ENCODE data around the gene SNRNP40.
"Not testable (repeated sequence)": the region's sequence is repeated elsewhere in the genome, so short reads cannot be mapped to it uniquely, and the experiment has no call there.

The SNRNP40 gene

GRCh38 chr1:31282426-31282825 lies 14.2 kb downstream of the SNRNP40 start:
- DNase-seq (ENCODE audit: low read depth): not testable (repeated sequence)

- no peak for DNase-seq (ENCODE audit: low read depth)
These were observed 23.0 kb downstream of the SNRNP40 start for GRCh38 chr1:31273619-31274018.

- no peak for DNase-seq (ENCODE audit: low read depth)
These were observed 24.2 kb downstream of the SNRNP40 start for GRCh38 chr1:31272369-31272768.

GRCh38 chr1:31266547-31266946 lies 30.0 kb downstream of the SNRNP40 start:
- DNase-seq (ENCODE audit: low read depth): no peak

GRCh38 chr1:31264790-31265386 lies 31.7 kb downstream of the SNRNP40 start:
- DNase-seq (ENCODE audit: low read depth): no peak

GRCh38 chr1:31263408-31263807 lies 33.2 kb downstream of the SNRNP40 start:
- DNase-seq (ENCODE audit: low read depth): no peak

DNA sequence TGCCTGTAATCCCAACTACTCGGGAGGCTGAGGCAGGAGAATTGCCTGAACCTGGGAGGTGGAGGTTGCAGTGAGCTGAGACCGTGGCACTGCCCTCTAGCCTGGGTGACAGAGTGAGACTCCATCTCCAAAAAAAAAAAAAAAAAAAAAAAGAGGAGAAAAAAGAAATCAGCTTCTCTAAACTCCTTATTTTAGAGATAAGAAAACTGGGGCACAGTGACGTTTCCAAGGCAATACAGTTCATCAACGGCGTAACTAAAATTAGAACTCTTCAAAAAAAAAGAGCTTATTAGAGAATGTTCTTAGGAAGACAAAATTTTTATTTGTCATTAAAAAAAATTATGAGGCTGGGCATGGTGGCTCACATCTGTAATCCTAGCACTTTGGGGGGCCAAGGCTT lies 34.2 kb downstream of the SNRNP40 start:
- not testable (repeated sequence) for DNase-seq (ENCODE audit: low read depth)

- no peak for DNase-seq (ENCODE audit: low read depth)
These were observed 34.7 kb downstream of the SNRNP40 start for GRCh38 chr1:31261916-31262315.

DNA sequence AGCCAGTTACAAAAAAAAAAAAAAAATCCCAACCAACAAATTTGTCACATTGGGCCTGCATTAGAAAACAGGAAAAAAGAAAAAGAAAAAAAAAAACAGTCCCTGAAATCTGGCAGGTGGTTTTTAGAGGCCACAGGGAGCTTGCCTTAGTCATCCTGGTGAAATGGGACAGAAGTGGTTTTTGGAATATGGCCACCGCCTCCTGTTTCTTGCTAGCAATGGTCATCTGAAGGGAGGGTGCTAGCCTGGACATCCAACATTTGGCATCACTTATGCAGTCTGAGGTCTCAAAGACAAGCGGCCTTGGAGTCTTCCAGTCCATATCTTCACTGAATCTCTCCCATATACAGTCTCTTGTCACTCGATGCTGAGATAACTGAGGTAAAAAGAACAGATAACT lies 36.8 kb downstream of the SNRNP40 start:
- no peak for DNase-seq (ENCODE audit: low read depth)

DNA sequence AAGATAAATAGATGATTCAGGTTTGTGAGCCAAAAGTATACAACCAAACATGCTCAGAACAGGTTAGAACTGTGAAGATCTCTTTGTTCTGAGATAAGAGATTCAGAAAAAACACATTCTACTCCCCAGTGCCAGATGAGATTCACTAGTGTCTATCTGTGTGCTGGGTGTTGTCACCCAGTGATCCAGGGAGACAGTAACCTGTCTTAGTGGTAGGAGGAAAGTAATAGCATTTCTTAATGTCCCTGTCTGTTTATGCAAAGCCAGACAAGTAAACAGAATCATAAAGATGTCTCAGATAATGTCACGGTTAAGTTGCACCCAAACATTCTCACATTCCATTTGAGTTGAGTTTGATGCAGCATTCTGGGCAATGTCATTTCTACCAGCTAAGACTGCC lies 38.0 kb downstream of the SNRNP40 start:
- no peak for DNase-seq (ENCODE audit: low read depth)

DNA sequence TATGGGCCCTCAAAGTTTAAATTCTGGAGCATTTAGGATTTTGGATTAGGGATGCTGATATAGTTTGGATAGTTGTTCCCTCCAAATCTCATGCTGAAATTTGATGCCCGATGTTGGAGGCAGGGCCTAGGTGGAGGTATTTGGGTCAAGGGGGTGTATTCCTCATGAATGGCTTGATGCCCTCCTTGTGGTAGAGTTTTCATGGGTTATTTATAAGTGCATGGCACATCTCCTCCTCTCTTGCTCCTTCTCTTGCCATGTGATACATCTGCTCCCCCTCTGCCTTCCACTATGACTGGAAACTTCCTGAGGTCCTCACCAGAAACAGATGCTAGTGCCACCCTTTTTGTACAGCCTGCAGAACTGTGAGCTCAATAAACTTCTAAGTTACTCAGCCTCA lies 39.4 kb downstream of the SNRNP40 start:
- DNase-seq (ENCODE audit: low read depth): no peak

DNA sequence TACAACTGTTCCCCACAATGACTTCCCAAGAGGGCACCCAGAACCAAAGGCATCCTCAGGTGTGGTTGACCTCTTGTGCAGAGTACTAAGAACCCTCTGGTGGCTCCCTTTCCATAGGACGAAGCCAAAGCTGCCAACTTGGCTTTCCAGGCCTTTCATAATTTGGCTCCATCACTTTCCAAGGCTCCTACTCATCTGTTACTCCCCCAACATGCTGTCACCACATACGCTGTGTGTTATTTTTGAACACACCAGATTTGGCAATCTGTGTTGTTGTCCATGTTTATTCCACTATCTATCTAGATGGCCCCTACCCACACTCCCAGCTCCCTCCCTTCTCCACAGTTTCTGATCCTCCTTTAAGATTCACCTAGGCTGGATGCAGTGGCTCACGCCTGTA lies 46.7 kb downstream of the SNRNP40 start:
- no peak for DNase-seq (ENCODE audit: low read depth)

GRCh38 chr1:31248276-31248675 lies 48.3 kb downstream of the SNRNP40 start:
- DNase-seq (ENCODE audit: low read depth): no peak

GRCh38 chr1:31244326-31244725 lies 52.3 kb downstream of the SNRNP40 start:
- DNase-seq (ENCODE audit: low read depth): peak; percentile 16

- DNase-seq (ENCODE audit: low read depth): peak; percentile 16
These were observed 52.9 kb downstream of the SNRNP40 start for GRCh38 chr1:31243501-31244286.

GRCh38 chr1:31241321-31241720 lies 55.3 kb downstream of the SNRNP40 start:
- DNase-seq (ENCODE audit: low read depth): no peak

DNA sequence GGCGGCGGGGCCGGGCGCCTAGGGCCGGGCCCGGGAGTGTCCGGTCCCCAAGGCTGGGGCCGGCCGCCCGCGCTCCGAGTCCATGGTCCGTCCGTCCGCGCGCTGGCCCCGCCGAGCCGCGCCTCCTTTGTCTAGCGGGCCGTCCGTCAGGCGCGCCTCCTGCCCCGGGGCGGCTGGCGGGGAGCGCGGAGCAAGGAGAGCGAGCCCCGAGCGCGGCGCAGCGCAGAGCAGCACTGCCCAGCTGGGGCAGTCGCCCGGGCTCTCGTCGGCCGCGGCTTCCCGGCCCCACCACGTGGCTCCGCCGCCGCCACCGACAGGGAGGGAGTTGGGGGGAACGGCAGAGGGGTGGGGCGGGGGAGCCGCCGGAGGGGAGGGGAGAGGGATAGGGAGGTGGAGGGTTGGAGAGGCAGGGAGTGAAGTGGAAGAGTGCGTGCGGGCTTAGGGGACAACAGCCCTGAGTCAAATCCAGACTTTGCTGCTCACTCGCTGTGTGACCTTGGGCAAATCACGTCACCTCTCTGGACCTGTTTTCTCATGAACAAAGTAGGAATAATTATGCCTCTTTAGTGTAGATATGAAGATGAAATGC lies 56.8 kb downstream of the SNRNP40 start, which contains the start of gene NKAIN1:
TSS of gene NKAIN1 (minus strand) at position 235 of the 589 bp plus-strand sequence. CDS start 340 bp downstream, outside the sequence.
- no peak for DNase-seq (ENCODE audit: low read depth)

DNA sequence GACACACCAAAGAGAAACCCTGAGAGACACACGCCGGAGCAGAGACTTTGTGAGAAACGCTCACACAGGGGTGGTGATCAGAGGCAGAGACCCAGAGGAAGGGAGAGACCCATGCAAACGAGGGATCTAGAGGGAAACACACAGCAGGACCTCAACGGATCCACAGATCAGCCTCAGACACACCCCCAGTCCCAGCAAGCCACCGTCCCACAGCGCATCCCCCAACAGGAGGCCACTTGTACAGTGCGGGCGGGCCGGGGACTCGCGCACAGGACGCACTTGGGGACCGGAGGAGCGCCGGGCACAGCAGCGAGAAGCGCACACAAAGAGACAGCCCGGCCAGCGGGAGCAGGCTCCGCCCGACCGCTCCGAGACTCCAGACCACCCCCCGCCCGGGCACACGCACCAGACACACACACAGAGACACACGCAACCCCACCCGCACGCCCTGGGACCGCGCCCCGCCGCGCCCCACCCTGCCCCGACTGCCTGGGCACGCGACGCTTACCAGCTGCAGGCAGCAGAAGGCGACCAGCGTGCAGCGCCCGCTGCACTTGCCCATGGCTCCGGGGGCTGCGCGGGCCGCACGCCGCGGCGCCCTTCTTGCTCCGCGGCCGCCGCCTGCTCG lies 57.5 kb downstream of the SNRNP40 start:
- DNase-seq (ENCODE audit: low read depth): no peak

DNA sequence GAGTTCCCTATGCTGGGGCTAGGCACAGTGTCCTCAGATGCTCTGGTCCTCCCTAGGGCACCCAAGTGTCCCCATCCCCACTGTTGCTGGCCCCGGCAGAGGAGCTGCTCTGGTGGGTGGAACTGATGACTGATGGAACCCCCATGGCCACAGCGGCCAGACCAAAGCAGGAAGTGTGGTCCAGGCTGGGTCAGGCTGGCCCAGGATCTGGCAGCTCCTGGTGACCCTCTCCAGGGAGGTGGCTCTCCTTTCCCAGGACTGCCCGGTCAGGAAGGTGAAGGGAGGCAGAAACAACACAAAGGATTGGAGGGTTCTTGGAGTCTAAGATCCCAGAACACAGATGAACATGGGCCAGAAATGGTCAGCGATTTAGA lies 58.0 kb downstream of the SNRNP40 start:
- no peak for DNase-seq (ENCODE audit: low read depth)

DNA sequence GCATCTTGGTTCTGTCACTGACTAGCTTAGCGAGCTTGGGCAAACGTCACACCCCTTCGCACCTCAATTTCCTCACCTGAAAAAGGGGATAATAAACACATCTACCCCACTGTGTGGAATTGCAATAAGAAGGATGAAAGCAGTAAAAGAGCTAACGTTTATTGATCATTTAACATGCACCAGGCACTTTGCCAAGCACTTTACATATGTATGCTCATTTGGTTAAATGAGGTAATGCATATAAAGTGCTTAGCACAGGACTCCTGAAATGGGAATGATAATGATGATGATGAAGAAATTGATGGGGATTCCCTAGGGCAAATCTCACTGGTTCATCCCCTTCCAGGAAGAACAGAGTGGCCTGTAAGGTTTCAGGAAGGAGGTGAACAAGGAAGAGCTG lies 61.7 kb downstream of the SNRNP40 start:
- no peak for DNase-seq (ENCODE audit: low read depth)

GRCh38 chr1:31234123-31234708 lies 62.4 kb downstream of the SNRNP40 start:
- DNase-seq (ENCODE audit: low read depth): no peak

GRCh38 chr1:31232689-31233088 lies 63.9 kb downstream of the SNRNP40 start:
- DNase-seq (ENCODE audit: low read depth): no peak

All from HS-5 (cell line).